BJ (cell line): ENCODE measurements around the gene RP9. TPM values are rescaled to one million over a fixed set of nuclear protein-coding genes. Genes with fewer than 3 reads are reported as not detected.
"Not testable (repeated sequence)": the region's sequence is repeated elsewhere in the genome, so short reads cannot be mapped to it uniquely, and the experiment has no call there.

Source experiments
- CTCF ChIA-PET: fragments of 350-600 bp; formaldehyde crosslinking; extraction: SDS; loops from one replicate; lab custom pipeline; 2021; ENCODE audit warnings: antibody characterized with exemption, inconsistent platforms; lab: Yijun Ruan, JAX
- POLR2A ChIA-PET: fragments of 300-600 bp; sonication (Branson Sonifier 250); formaldehyde crosslinking; extraction: SDS; loops from one replicate; lab custom pipeline; 2021; ENCODE audit warnings: antibody characterized with exemption; lab: Charles Lee
- DNase-seq: peaks from one replicate; pipeline ENCODE4 v3.0.0-alpha.2; 2011; ENCODE audit warnings: low read depth
- H3K27me3 ChIP-seq: 2 replicates; pipeline ENCODE4 v1.6.0; 2011; ENCODE audit warnings: low read length; ENCODE audit not compliant: control insufficient read depth, insufficient read depth
- H3K36me3 ChIP-seq: 2 replicates; pipeline ENCODE4 v1.5.1; 2011; ENCODE audit warnings: low read length; ENCODE audit not compliant: control insufficient read depth, insufficient read depth
- H3K4me3 ChIP-seq: 2 replicates; pipeline ENCODE4 v1.5.1; 2011; ENCODE audit warnings: low read depth, mild to moderate bottlenecking, control low read depth, low read length
- polyA plus RNA-seq: library from polyadenylated mRNA; depleted of rRNA; stranded (reverse); fragments of >200 nt; gene quantifications from 2 replicates; pipeline ENCODE4 v1.2.3, GENCODE V29; 2011
- TF ChIP-seq, protein P1 (sequence below): IDR thresholded peaks from 2 replicates; pipeline ENCODE4 v1.5.1; 2011; ENCODE audit warnings: low read depth, mild to moderate bottlenecking, control low read depth, inconsistent platforms, low read length, moderate library complexity; ENCODE audit not compliant: insufficient read depth

The RP9 gene
- polyA plus RNA-seq, 1 experiment = 16.2 TPM

DNA sequence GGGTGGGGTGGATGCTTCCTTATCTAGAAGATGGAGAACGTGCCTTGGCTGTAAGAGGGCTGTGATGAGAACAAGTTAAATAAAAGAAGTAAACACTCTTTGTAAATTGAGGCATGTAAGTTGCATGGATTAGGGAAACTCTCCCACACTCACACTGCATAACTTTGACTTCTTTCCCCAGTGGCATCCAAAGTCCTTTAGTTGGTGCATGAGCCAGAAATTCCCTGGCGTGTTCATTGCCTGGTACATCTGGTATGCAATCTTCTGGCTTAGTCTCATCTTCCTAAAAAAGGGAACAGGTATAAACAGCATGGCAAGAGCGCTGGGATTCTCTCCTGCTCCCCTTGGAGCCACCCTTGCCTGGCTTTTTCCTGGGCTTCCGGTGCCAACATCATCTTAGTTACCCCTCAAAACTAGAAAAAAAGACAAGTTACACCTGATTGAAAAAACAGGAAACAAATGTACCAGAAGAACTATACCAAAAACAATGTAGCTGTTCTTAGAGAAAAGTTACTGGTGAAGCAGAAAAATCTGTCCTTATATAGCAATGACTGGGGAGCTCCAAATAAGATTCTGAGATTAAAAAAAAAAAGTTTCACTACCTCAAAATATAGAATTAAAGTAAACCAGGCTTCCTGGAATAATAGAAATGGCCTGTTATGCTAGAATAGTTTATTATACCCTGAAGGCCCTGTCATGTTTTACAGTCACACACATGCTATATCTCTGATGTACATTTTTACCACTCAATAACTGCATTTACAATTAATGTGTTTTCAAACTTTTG is 9.9 kb downstream of the RP9 start:
- Histone ChIP-seq H3K4me3 (no peak overlapping the region), H3K27me3 (no peaks in the 10 kb centered on the region), H3K36me3 (peaks cover 17% of the 10 kb centered on the region)
- no peak for DNase-seq
- ChIA-PET CTCF (interaction anchor here (1.5 kb wide), 1 partner anchor 9 kb away, joined by 6 read pairs; the partner anchor contains the start of gene RP9), POLR2A (no interaction called here)
- TF ChIP-seq, protein P1, sequence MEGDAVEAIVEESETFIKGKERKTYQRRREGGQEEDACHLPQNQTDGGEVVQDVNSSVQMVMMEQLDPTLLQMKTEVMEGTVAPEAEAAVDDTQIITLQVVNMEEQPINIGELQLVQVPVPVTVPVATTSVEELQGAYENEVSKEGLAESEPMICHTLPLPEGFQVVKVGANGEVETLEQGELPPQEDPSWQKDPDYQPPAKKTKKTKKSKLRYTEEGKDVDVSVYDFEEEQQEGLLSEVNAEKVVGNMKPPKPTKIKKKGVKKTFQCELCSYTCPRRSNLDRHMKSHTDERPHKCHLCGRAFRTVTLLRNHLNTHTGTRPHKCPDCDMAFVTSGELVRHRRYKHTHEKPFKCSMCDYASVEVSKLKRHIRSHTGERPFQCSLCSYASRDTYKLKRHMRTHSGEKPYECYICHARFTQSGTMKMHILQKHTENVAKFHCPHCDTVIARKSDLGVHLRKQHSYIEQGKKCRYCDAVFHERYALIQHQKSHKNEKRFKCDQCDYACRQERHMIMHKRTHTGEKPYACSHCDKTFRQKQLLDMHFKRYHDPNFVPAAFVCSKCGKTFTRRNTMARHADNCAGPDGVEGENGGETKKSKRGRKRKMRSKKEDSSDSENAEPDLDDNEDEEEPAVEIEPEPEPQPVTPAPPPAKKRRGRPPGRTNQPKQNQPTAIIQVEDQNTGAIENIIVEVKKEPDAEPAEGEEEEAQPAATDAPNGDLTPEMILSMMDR = no peak

DNA sequence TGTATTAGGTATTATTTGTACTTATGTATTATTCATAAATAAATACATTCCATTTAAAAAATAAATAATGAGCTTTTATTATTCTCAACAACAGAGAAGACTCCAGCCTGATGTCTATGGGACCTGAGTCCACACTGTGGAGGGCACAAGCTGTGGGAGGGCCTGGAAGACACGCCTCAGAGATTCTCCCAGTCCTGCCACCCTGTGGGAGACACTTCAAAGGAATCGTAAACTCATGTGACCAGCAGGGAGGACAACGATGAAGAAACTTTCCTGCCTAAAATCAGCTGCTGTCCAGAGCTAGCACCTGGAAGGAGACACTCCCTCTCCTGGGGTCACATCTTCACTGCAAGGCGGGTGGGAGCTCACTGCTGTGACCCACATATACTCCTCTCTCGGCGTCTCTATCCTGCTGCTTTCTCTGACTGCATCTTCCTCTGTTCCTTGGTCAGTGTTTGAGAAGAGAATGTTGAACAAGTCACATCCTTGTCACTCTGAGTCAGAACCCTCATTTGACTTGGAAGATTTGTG is 14.4 kb downstream of the RP9 start:
- CTCF ChIA-PET = interaction anchor here (1.0 kb wide), 1 partner anchor 12 kb away, joined by 3 read pairs; no protein-coding TSS in a partner anchor
- DNase-seq, POLR2A ChIA-PET: not testable (repeated sequence)

DNA sequence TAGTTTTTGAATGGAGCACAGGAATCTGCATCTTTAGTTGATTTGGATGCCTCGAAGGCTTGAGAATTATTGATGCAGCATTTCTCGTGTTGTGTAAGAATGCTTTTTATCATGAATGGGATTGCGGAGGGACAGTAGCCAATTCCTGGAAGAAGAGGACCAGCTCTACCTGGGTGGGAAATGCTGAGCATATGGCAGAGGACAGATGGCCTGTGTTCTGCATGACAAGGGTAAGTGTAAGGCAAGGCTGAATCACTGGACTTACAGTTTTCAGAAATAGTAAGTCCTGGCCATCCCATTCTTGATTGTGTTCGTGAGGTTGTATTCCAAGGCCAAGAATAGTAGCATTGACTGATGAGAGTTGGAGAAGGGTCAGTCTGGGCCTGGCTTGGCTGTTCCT is 15.9 kb downstream of the RP9 start:
- Histone ChIP-seq H3K36me3 (peaks cover 9% of the 10 kb centered on the region), H3K27me3 (no peaks in the 10 kb centered on the region), H3K4me3 (no peak overlapping the region)
- CTCF ChIA-PET = interaction anchor here (0.6 kb wide), 1 partner anchor 800 kb away, joined by 3 read pairs; no protein-coding TSS in a partner anchor
- POLR2A ChIA-PET = no interaction called here
- TF ChIP-seq, protein P1 = no peak
- DNase-seq = no peak

More for the DNA sequence above, 14.4 kb downstream of the RP9 start:
- H3K36me3 ChIP-seq = peaks cover 13% of the 10 kb centered on the region
- H3K4me3 ChIP-seq, H3K27me3 ChIP-seq: not testable (repeated sequence)

DNA sequence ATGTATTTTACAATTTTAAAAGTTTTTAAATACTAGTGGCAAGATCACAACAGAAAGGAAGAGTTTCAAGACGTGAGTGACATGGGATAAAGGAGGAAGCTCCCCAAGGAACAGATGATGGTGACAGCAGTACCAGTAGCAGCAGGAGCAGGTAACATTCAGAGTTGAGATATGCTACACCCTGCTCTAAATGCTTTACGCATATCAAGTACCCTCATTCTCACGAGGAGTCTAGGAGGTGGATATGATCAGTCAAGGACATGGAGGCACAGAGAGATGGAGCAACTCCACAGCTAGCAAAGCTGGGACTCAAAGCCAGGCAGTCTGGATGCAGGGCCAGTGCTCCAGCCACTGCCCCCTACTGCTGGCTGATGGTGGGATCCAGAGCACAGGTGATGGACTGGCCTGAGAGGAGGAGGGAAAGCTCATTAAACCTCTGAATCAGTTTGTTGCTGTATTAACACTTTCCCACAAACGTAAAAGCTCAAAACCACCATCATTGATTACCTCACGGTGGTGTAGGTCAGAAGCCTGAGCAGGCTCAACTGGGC is 17.5 kb downstream of the RP9 start:
- Histone ChIP-seq H3K36me3 (peaks cover 4% of the 10 kb centered on the region), H3K4me3 (no peak overlapping the region), H3K27me3 (no peaks in the 10 kb centered on the region)
- TF ChIP-seq, protein P1 = no peak
- POLR2A ChIA-PET = no interaction called here
- no peak for DNase-seq
- CTCF ChIA-PET = interaction anchor here (0.9 to 1.0 kb wide), 2 partner anchors 16 to 17 kb away, joined by 3 to 4 read pairs; no protein-coding TSS in a partner anchor

DNA sequence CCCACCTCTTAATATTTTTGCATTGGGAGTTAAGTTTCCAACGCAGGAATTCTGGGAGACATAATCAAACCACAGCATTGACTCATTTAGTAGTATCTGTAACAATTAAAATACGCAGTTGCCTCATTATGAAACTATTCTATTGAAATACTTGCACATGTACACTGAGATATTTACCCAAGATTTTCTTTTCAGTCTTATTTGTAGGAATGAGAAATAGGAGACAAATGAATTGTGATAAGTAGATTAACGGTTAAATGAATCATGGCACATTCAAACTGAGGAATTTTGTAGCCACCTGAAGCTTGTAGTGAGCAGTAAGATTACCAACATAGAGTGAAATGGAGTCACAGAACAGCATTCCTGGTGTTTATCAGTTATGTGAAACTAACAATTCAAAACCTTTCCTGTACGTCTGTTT is 18.1 kb downstream of the RP9 start:
- TF ChIP-seq, protein P1 = no peak
- Histone ChIP-seq H3K27me3 (no peaks in the 10 kb centered on the region), H3K4me3 (no peak overlapping the region), H3K36me3 (peaks cover 1% of the 10 kb centered on the region)
- POLR2A ChIA-PET = interaction anchor here (0.6 kb wide), 1 partner anchor 23 kb away, joined by 7 read pairs; no protein-coding TSS in a partner anchor
- peak; percentile 32 for DNase-seq
- CTCF ChIA-PET = interaction anchor here (1.0 kb wide), 1 partner anchor 17 kb away, joined by 3 read pairs; no protein-coding TSS in a partner anchor
